Measurements from ENCODE around the gene FNDC3A.
"Not testable (repeated sequence)": the region's sequence is repeated elsewhere in the genome, so short reads cannot be mapped to it uniquely, and the experiment has no call there.

Gene FNDC3A

DNA sequence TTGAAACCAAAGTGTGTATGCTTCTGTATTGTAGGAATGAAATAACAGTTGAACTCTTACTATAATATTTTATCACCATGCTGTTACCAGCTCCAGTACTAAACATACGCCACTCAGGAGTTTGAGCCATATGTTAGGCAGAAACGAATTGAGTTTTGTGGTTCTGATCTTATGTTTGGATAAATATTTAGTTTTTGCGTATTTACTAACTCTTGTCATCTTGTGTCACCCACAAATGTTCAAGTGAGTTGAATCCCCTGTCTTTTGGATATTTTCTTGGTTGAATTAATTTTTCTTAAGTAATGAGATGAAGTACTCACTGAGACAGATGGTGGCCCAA lies 1.5 kb downstream of the FNDC3A start:
- DNase-seq (ENCODE audit: low spot score) = no peak

DNA sequence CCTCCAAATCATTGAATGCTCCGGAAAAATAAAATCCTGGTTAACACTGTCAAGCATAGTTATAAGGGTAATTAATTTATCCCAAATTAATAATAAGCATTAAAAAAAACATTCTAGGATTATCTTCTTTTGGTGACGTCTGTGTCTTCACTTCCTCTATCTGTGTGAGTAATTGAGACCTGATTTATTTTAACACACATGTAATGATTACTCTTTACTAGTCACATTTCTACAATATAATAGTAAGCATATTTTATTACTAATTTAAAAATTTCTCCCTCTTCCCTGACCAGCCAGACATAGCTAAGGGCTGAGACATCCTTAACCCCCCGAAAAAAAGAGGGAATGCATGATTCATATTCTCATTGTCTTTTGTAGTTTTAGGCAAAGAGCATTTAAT lies 2.3 kb downstream of the FNDC3A start:
- DNase-seq (ENCODE audit: low spot score) = no peak

DNA sequence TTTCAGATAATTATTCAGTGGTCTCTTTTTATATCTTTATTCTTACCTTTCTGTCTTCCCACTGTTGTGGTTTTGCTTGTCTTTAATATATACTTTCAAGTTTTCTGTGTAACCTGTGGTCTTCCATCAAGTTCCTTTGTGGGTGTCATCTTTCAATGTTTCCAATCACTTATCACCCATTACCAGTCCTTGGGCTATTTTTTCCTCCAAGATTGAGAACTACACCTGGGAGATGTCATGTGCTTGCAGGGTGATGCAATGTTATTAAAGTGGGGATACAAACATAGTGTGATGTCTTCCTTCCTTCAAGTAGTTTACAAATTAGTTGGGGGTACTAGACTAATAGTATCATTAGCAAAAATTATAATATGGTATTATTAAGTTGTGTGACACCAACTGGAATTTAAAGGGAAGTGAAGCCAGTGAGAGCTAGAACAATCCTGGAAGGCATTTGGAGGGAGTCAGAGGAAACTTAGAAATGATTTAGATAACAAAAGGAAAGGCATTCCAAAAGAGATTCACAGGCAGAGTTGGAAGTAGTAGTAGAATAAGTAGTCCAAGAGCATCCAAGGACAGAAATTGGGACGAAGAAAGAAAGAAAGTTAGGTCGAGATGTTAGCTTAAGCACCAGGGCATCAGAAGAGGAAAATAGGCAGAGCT lies 3.4 kb downstream of the FNDC3A start:
- DNase-seq (ENCODE audit: low spot score) = no peak

DNA sequence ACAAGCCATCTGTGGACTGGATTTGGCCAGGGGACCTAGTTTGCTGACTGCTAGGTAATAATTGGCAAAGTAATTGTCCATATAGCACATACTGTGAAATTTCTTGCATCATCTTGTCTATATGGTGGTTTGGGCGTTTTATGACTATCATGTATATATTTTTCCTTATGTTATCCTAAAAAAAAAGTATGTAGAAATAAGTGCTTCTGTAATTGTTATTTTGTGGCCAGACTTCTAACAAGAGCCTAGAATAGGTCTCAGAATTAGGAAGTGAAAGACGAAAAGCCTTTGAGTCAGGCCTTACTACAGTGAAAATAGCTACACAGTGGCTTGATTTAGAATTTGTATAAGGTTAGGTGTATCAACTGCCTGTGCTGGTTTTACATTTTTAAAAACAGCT lies 4.2 kb downstream of the FNDC3A start:
- no peak for DNase-seq (ENCODE audit: low spot score)

DNA sequence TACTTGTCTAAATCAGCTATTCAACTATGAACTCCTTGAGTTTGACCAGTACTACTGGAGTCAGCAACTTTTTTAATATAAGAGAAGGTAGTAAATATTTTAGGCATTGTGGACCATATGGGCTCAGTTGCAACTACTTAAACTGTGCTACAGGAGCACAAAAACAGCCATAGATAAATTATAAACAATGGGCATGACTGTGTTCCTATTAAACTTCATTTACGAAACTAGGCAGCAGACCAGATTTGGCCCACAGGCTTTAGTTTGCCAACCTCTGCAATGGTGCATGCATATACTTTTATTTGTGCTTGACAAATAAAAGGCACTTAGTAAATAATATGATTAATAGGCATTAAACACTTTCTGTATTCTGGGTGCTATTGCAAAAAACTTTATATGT lies 7.6 kb downstream of the FNDC3A start:
- DNase-seq (ENCODE audit: low spot score) = no peak

DNA sequence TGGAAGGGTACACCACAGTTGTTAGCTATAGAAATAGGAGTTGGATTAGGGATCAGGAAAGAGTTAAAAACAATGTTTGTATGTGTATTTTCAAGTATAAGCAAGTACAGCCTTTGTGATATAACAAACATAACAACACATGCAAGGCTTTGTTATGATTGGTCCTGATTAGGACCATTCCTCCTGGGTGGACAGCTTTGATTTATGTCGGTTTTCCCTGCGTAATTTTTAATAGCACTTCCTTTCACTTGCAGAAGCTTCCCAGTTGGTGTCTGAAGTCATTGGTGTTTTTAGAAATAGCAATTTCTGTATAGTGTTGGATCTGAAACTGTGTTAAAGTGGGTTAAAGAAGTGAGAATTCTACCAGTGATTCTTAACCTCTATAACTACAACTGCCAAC lies 10.0 kb downstream of the FNDC3A start:
- DNase-seq (ENCODE audit: low spot score) = no peak

DNA sequence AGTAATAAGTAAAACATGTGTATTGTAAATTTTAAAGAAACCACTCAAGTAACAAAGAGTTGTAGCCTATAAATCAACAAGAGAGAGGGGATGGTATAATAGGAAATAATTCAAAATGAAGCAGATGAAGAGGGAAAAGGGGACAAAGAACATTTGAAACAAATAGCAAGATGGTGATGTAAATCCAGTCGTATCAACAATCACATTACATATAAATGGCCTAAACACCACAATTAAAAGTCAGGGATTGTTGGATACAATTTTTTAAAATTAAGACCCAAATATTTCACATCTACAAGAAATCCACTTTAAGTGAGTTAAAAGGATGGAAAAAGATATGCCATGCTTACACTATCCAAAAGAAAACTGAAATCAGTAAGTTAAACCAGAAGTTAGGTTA lies 15.2 kb downstream of the FNDC3A start:
- no peak for DNase-seq (ENCODE audit: low spot score)

DNA sequence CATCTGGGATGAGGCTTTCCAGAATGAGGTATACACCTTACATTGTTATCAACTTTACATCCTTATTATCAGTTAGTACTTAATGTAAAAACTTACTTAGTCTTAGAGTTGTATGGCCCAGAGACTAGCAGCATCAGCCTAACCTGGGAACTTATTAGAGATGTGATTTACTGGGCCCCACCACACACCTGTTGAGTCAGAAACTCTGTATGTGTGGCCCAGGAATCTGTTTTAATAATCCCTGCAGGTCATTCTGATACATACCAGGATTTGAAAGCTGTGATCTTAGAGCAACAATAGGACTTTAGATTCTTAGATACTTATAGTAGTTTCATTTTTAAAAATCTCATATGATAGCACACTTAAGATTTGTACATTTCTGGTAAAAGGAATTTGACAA lies 17.4 kb downstream of the FNDC3A start:
- DNase-seq (ENCODE audit: low spot score) = no peak

DNA sequence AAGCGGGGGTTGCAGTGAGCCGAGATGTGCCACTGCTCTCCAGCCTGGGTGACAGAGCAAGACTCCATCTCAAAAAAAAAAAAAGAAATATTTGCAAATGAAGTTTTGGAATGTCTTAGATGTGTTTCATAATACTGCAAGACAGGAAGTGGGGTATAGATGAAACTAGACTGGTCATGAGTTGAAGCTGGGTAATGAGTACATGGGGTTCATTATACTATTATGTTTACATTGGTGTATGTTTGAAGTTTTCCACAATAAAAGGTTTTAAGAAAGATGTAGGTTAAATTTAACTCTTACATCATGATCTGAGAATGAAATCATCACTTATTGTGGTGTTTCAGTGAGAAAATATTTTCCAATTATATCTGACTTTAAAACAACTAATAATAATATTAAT lies 19.0 kb downstream of the FNDC3A start:
- DNase-seq (ENCODE audit: low spot score) = no peak

DNA sequence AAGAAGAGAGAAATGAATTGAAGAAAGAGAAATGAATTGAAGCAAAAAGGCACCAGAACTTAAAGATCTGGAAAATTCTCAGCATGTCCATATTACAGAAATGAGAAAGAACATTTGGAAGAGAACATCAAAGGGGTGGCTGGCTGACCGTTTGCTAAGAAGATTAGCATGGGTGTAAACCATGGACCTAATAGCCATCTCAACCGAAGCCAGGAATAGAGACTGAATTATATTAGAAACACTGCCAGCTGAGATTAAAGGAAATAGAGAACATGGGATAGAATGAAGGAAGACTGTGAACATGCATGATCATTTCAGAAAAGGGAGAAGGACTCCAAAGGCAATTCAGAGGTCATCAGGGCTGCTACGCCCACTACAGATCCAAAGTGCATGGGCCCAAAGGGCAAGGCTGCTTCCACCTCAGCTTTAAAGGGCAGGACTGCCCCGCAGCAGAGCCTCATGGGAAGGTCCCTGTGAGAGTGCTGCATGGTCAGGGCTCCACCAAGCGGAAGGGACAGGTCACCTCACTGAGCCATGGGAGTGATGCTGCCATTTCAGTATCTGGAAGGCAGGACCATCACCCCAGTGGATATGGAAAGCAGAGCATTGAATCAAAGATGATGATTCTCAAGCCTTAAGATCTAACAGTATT lies 23.1 kb downstream of the FNDC3A start:
- DNase-seq (ENCODE audit: low spot score) = no peak

DNA sequence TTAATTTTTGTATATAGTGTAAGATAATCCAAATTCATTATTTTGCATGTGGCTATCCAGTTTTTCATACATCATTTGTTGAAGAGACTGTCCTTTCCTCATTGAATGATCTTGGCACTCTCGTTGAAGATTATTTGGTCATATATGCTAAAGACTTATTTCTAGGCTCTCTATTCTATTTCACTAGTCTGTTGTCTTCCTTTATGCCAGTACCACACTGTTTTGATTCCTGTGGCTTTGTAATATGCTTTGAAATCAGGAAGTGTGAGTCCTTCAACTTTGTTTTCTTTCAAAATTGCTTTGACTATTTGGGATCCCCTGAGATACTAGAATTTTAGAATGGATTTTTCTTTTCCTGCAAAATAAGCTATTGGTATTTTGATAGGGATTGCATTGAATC lies 24.5 kb downstream of the FNDC3A start:
- no peak for DNase-seq (ENCODE audit: low spot score)

DNA sequence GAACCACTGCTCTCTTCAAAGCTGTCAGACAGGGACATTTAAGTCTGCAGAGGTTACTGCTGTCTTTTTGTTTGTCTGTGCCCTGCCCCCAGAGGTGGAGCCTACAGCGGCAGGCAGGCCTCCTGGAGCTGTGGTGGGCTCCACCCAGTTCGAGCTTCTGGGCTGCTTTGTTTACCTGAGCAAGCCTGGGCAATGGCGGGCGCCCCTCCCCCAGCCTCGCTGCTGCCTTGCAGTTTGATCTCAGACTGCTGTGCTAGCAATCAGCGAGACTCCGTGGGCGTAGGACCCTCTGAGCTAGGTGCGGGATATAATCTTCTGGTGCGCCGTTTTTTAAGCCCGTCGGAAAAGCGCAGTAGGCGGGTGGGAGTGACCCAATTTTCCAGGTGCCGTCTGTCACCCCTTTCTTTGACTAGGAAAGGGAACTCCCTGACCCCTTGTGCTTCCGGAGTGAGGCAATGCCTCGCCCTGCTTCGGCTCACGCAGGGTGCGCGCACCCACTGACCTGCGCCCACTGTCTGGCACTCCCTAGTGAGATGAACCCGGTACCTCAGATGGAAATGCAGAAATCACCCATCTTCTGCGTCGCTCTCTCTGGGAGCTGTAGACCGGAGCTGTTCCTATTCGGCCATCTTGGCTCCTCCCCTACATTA lies 43.4 kb downstream of the FNDC3A start:
- DNase-seq (ENCODE audit: low spot score) = not testable (repeated sequence)

DNA sequence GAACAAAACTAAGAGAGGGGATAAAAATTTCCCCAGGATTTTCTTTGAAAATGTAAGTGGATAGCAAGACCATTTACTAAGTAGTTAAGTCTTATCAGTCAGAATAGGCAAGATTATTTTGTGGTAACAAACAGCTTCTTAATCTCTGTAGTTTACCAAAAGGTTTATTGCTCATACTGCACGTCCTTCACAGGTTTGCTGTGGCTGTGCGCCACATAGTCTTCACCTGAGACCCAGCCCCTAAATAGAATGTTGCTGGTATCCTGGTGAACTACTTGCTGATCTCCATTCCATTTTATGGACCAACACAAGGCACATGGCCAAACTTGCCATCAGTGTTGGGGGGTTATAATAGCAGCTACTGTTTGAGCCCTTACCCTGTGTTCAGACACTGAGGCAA lies 44.6 kb downstream of the FNDC3A start:
- no peak for DNase-seq (ENCODE audit: low spot score)

DNA sequence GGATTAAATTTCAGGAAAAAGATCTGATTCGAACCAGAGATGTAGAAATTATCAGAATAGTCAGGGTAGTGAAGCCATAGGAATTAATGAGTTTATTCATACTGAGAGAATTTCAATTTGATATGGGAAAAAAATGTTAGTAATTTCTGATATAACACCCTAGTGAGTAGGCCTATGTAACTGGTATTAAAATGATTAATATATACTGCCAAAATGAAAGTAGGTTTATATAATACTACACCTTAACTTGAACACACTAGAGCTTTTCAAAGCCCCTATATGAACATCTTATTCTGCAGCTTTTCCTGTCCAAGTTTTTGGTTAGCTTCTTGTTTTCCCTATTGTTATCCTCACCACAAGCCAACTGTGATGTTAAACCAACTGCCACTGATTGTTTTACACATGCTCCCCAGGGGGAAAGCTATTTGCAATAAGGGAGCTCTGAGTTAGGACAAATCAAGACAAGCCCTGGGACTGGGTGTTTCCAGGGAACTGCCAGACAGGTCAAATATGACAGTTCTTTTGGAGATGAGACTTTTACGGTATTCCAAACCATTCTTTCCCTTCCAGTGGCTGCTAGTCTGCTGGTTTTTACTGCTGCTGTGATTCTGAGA lies 45.3 kb downstream of the FNDC3A start:
- DNase-seq (ENCODE audit: low spot score) = no peak

DNA sequence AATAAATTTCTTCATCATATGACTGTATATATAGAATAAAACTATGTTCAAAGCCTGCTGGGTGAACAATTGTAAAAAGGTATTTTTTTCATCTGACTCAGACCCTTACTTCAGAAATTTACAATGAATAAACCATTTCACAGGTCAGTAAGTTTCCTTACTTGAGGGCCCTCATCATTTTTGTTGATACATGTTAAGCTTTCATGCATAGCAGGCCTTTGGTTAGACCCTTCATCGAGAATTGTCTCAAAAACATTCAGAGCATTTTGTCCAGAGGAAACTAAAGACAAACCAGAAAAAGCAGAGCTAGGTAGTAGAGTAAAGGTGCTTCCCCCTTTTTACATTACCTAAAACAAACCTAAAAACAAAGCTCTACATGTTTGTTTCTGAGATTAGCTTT lies 46.2 kb downstream of the FNDC3A start:
- no peak for DNase-seq (ENCODE audit: low spot score)

DNA sequence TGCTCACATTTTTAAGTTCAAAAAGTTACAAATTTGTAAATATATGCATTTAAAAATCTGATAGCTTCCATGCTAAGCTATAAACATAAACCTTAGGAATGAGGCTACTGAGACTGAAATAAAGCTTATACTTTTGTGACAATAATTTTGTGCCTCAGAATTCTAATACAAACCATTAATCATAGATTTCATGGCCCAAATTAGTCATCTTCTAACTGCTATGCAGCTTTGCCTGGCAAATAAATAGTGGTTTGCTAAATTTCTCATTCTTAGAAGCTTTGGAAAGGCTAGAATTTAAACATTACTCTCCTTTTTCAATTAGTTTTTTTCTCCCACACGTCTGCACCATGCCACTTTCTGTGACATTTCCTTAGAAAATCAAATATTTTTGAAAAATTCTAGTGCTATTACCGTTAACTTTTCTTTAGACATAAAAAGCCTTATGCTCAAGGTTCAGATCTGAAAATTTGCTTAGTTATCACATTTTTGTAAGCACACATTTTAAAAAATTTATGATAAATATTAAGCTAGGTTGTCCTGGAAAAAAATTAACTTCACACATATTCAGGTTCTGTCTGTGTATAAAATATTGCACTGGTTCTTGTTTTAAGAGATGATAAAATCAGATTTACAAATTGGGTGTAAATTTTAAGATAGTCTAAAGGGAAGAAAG lies 46.9 kb downstream of the FNDC3A start:
- no peak for DNase-seq (ENCODE audit: low spot score)

DNA sequence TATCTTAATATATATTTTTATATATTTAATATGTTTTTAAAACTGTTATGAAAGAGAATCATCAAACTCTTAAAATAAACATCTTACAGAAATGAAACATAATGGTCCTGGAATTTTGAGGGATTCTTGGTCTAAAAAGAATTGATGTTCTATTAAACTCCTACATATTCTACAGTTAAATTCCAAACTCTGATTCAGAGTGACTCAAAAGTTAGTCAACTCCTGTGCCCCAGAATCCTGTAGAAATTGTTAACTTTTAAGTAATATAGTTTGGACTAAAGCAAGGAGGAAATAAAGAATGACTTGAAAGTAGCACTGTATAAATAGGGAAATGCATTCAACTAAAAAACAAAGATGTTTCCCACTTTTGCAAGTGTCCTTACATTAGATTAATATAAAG lies 47.7 kb downstream of the FNDC3A start:
- DNase-seq (ENCODE audit: low spot score) = no peak

DNA sequence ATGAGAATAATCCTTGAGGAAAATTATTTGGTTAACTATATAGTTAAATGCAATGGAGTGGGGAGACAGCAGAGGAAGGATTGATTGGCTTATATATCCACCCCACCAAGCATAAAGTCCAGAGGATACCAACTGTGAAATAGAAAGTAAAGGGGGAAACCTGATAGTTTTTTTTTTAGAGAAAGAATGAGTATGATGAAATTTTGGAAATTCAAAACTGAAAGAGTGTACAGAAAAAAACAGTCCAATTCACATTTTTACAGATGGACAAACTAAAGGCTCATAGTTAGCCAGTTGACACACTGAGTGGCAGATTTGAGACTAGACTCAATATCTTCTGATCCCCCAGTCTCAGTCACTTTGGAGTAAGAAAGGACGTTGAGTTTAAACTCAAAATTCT lies 51.1 kb downstream of the FNDC3A start:
- no peak for DNase-seq (ENCODE audit: low spot score)

DNA sequence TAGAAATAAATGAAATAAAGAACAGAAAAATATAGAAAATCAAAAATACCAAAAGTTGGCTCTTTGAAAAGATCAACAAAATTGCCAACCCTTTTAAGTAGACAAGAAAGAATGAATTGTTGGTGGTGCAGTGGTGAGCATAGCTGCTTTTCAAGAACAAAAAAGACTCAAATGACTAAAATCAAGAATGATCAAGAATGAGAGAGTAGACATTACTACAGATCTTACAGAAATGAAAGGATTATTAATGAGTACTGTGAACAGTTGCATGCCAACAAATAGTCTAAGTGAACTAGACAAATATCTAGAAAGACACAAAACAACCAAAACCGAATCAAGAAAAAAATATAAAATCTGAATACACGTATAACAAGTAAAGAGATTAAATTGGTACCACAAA lies 53.9 kb downstream of the FNDC3A start:
- no peak for DNase-seq (ENCODE audit: low spot score)

DNA sequence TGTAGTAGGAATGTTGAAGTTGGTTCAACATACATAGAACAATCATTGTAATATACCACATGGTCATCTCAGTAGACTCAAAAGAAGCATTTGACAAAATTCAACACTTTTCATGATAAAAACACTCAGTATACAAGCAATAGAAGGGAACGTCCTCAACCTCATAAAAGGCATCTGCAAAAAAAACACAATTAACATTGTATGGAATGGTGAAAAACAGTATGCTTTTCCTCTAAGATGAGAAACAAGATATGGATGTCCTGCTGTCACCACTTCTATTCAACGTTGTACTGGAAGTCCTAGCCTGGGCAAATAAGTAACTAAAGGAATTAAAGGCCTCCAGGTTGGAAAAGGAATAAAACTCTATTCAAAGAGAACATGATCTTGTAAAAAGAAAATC lies 54.5 kb downstream of the FNDC3A start:
- DNase-seq (ENCODE audit: low spot score) = no peak

DNA sequence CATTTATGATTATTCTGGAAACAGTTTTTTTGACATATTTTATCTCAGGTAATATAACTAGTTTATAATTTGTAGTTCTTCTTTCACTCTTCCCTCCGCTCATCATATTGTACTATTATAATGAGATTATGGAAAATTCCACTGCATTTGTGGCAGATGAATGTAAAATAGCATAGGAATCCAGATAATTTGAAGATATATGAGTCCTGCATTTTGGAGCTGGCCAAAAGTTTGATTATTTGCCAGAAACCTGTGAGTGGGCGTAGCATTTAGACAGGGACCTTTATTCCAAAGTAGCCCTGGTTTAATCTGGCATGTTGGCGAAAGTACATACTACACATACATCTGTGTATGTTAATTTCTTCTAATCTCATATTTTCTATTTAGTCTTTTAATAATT lies 65.2 kb downstream of the FNDC3A start:
- DNase-seq (ENCODE audit: low spot score) = no peak

DNA sequence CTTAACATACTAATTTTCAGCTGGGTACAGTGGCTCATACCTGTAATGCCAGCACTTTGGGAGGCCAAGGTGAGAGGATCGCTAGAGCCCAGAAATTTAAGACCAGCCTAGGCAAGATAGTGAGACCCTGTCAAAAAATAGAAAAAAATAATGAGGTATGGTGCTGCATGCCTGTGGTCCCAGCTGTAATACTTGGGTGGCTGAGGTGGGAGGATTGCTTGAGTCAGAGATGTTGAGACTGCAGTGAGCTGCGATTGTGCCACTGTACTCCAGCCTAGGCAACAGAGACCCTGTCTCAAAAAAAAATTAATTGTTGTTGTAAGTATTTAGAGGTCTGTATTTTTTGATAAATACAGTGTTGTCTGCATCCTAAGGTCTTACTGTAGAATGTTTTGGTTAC lies 66.8 kb downstream of the FNDC3A start:
- DNase-seq (ENCODE audit: low spot score) = no peak

DNA sequence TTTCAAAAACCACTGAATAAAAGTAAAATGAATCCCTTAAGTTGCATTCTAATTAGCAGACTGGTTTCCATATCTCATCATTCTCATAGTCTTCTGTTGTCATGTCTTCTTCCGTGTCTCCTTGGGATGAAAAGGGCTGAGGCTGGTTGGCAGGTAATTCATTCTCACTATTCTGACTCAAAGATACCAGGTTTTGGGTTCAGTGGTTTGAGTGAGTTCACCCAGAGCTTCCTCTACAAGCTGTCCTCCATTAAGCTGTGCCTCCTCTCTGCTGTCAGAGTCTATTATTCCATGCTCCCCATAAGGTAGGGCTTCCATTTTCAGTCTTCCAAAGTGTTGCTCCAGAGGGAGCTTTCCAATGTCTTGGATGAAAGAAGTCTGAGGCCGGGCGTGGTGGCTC lies 68.3 kb downstream of the FNDC3A start:
- DNase-seq (ENCODE audit: low spot score) = no peak

Data from ecto neural progenitor cell (in vitro differentiated cells).